HepG2 (cell line): ENCODE data around the gene SMARCAD1. TPM values are rescaled to one million over a fixed set of nuclear protein-coding genes. Genes with fewer than 3 reads are reported as not detected.

ENCODE experiments used
- CBX1 ChIP-seq: IDR thresholded peaks from one replicate; pipeline ENCODE4 v1.6.1; 2016; ENCODE audit warnings: antibody characterized with exemption, low read depth
- GABPA ChIP-seq, 2 experiments: IDR thresholded peaks; 2 replicates each; pipeline ENCODE4 v1.6.1; 2011 to 2016; ENCODE audit warnings: low read depth in 2 of 2, low read length in 1 of 2, missing biosample characterization in 1 of 2, missing genetic modification characterization in 1 of 2
- GLI4 ChIP-seq: sonication (generic); formaldehyde crosslinking; IDR thresholded peaks from 2 replicates; pipeline ENCODE4 v1.5.1; 2020; ENCODE audit warnings: missing genetic modification reagents, mild to moderate bottlenecking, moderate library complexity, borderline replicate concordance
- HCFC1 ChIP-seq: fragments of 150-350 bp; IDR thresholded peaks from 2 replicates; pipeline ENCODE4 v1.6.1; 2014; ENCODE audit warnings: low read depth, low read length
- MTA1 ChIP-seq: sonication (generic); formaldehyde crosslinking; IDR thresholded peaks from 2 replicates; pipeline ENCODE4 v1.4.0; 2020; ENCODE audit warnings: missing genetic modification reagents, mild to moderate bottlenecking, borderline replicate concordance
- MXD4 ChIP-seq: IDR thresholded peaks from 2 replicates; pipeline ENCODE4 v1.6.1; 2016; ENCODE audit warnings: mild to moderate bottlenecking, missing biosample characterization, missing genetic modification reagents
- NBN ChIP-seq: fragments of 450-650 bp; conservative IDR thresholded peaks from 2 replicates; pipeline ENCODE4 v1.6.1; 2017
- PAWR ChIP-seq: sonication (generic); formaldehyde crosslinking; IDR thresholded peaks from 2 replicates; pipeline ENCODE4 v1.4.0; 2020; ENCODE audit warnings: missing genetic modification reagents, mild to moderate bottlenecking, borderline replicate concordance
- PCBP1 ChIP-seq: fragments of 200-400 bp; formaldehyde crosslinking; IDR thresholded peaks from 2 replicates; pipeline ENCODE4 v1.6.1; 2017; ENCODE audit warnings: mild to moderate bottlenecking, low read depth, low read length, borderline replicate concordance
- RBAK ChIP-seq: sonication (generic); formaldehyde crosslinking; IDR thresholded peaks from 2 replicates; pipeline ENCODE4 v1.5.1; 2020; ENCODE audit warnings: mild to moderate bottlenecking, missing genetic modification reagents
- SNRNP70 ChIP-seq: fragments of 200-400 bp; formaldehyde crosslinking; IDR thresholded peaks from 2 replicates; pipeline ENCODE4 v1.6.1; 2017; ENCODE audit warnings: mild to moderate bottlenecking, low read depth, low read length, moderate library complexity
- SRSF9 ChIP-seq: fragments of 200-400 bp; formaldehyde crosslinking; IDR thresholded peaks from 2 replicates; pipeline ENCODE4 v1.6.1; 2018; ENCODE audit warnings: borderline replicate concordance, mild to moderate bottlenecking, low read depth, low read length; ENCODE audit not compliant: insufficient read depth, poor library complexity, severe bottlenecking
- SSRP1 ChIP-seq: IDR thresholded peaks from 2 replicates; pipeline ENCODE4 v1.6.1; 2016; ENCODE audit warnings: control low read depth
- TARDBP ChIP-seq: sonication (generic); formaldehyde crosslinking; IDR thresholded peaks from 2 replicates; pipeline ENCODE4 v1.8.0; 2022; ENCODE audit warnings: mild to moderate bottlenecking, missing genetic modification reagents
- UBTF ChIP-seq: sonication (generic); formaldehyde crosslinking; IDR thresholded peaks from 2 replicates; pipeline ENCODE4 v1.4.0; 2020; ENCODE audit warnings: mild to moderate bottlenecking, missing genetic modification reagents
- WIZ ChIP-seq: sonication (generic); formaldehyde crosslinking; IDR thresholded peaks from 2 replicates; pipeline ENCODE4 v1.5.1; 2020; ENCODE audit warnings: mild to moderate bottlenecking, missing genetic modification reagents
- ZNF451 ChIP-seq: sonication (generic); formaldehyde crosslinking; IDR thresholded peaks from 2 replicates; pipeline ENCODE4 v1.5.0; 2020; ENCODE audit warnings: mild to moderate bottlenecking, missing genetic modification reagents
- ZNF614 ChIP-seq: IDR thresholded peaks from 2 replicates; pipeline ENCODE4 v1.6.1; 2018; ENCODE audit warnings: missing biosample characterization, missing genetic modification reagents, inconsistent platforms, borderline replicate concordance
- ZNF704 ChIP-seq: sonication (generic); formaldehyde crosslinking; IDR thresholded peaks from 2 replicates; pipeline ENCODE4 v1.8.1; 2023; ENCODE audit warnings: mild to moderate bottlenecking, inconsistent platforms, moderate library complexity, missing genetic modification reagents, borderline replicate concordance
- ZNF710 ChIP-seq: sonication (generic); formaldehyde crosslinking; IDR thresholded peaks from 2 replicates; pipeline ENCODE4 v1.5.0; 2020; ENCODE audit warnings: mild to moderate bottlenecking, missing genetic modification reagents, borderline replicate concordance
- ZNF775 ChIP-seq: sonication (generic); formaldehyde crosslinking; IDR thresholded peaks from 2 replicates; pipeline ENCODE4 v1.4.0; 2020; ENCODE audit warnings: missing genetic modification reagents, mild to moderate bottlenecking, moderate library complexity, borderline replicate concordance
- ZNF780A ChIP-seq: sonication (generic); formaldehyde crosslinking; IDR thresholded peaks from 2 replicates; pipeline ENCODE4 v1.8.0; 2022; ENCODE audit warnings: mild to moderate bottlenecking, missing genetic modification reagents, moderate library complexity
- ZZZ3 ChIP-seq: sonication (generic); formaldehyde crosslinking; IDR thresholded peaks from 2 replicates; pipeline ENCODE4 v1.4.0; 2020; ENCODE audit warnings: missing genetic modification reagents, mild to moderate bottlenecking, borderline replicate concordance
- polyA plus RNA-seq, 8 experiments: library from polyadenylated mRNA; depleted of rRNA in 3 of 8; stranded (reverse) in 7 of 8; unstranded in 1 of 8; fragments of >200 nt; fragmentation: Illumina TruSeq in 4 of 8; extraction: Trizol in 4 of 8; gene quantifications; 2 replicates each; pipeline versions ENCODE4 v1.2.1 to v1.2.3, GENCODE V29; 2011 to 2016; ENCODE audit warnings: low read depth in 4 of 8, missing spikeins in 1 of 8, mixed read lengths in 1 of 8; ENCODE audit not compliant: insufficient read depth in 1 of 8
- total RNA-seq, 5 experiments: library from RNA; depleted of rRNA; stranded (reverse); fragments of >200 nt; fragmentation: Illumina TruSeq; extraction: Trizol; gene quantifications; 2 replicates each; pipeline ENCODE4 v1.2.3, GENCODE V29; 2016; ENCODE audit warnings: low read depth in 1 of 5

Gene SMARCAD1
- total and polyA plus RNA-seq, 2 of the 13 experiments (the other 11 are each of a cell fraction or from before 2014, with no cell fraction given): 18.2 to 35.9 TPM

GRCh38 chr4:94207469-94208224, at the start of gene SMARCAD1 (continued):
- TF ChIP-seq SNRNP70 (no peak), SSRP1 (CRISPR knock-in tag) (0 out of 2 replicates have a peak, but pooled peaks have one; percentile 67), MXD4 (no peak; the same call in none of the 2 replicates), ZNF614 (CRISPR knock-in tag) (peak; percentile 62; the same call in 1 of the 2 replicates), WIZ (CRISPR knock-in tag) (no peak), ZNF710 (CRISPR knock-in tag) (peak; percentile 38; the same call in 1 of the 2 replicates), GABPA (IDR thresholded peaks at IDR 0.05; ENCODE audit: low read depth, low read length) (peak; percentile 76), GABPA (CRISPR knock-in tag; IDR thresholded peaks at IDR 0.05; ENCODE audit: low read depth) (peak; percentile 94), RBAK (CRISPR knock-in tag) (peak; percentile 14; the same call in 1 of the 2 replicates), ZZZ3 (CRISPR knock-in tag) (peak; percentile 66; the same call in 1 of the 2 replicates), SRSF9 (no peak), ZNF451 (CRISPR knock-in tag) (peak; percentile 49; the same call in 1 of the 2 replicates), TARDBP (CRISPR knock-in tag) (no peak; the same call in 1 of the 2 replicates), ZNF780A (CRISPR knock-in tag) (0 out of 2 replicates have a peak, but pooled peaks have one; percentile 39), PCBP1 (peak; percentile 57; the same call in 1 of the 2 replicates), GLI4 (CRISPR knock-in tag) (peak; percentile 67; the same call in 1 of the 2 replicates), UBTF (CRISPR knock-in tag) (peak; percentile 69), ZNF704 (CRISPR knock-in tag) (peak; percentile 79; the same call in 1 of the 2 replicates), ZNF775 (peak; percentile 76; the same call in 1 of the 2 replicates), PAWR (CRISPR knock-in tag) (no peak), NBN (no peak), HCFC1 (peak; percentile 43; the same call in 1 of the 2 replicates), CBX1 (no peak), MTA1 (peak; percentile 87)
